ENCODE measurements around the gene ADGRB2. TPM values are rescaled to one million over a fixed set of nuclear protein-coding genes. Genes with fewer than 3 reads are reported as not detected.

ADGRB2 gene
- total RNA-seq, 1 experiment from 2014 or later: 10.9 TPM

GRCh38 chr1:31752952-31753475 is 11.1 kb downstream of the ADGRB2 start:
- no peaks in the 10 kb centered on the region for H3K9me3 ChIP-seq (ENCODE audit: control insufficient read depth, low read depth, low read length)
- H3K56ac ChIP-seq (ENCODE audit: insufficient read length, low read depth, low read length): no peak overlapping the region
- no peak overlapping the region for H4K8ac ChIP-seq (replicated peaks; ENCODE audit: insufficient read length, low read depth, low read length)
- H3K9ac ChIP-seq (ENCODE audit: extremely low read depth, insufficient read length, low read length): no peak overlapping the region
- no peaks in the 10 kb centered on the region for H3K23me2 ChIP-seq (ENCODE audit: insufficient read length, low read depth, low read length, poor library complexity, severe bottlenecking)
- H3K4me1 Mint-ChIP-seq: peaks cover 32 to 36% of the 10 kb centered on the region in 2 experiments
- no peak overlapping the region; a peak in 1 of 5 replicates for H3K4me3 Mint-ChIP-seq
- H3K27ac Mint-ChIP-seq: peak overlapping the region in 1 of 3 experiments; percentile 87; a peak in 3 of 7 replicates
- no CpG with 5 or more reads among the region's 12 CpGs for WGBS (ENCODE audit: extremely low coverage, insufficient read length, low lambda C conversion rate)
- H3K27me3 Mint-ChIP-seq (ENCODE audit: low read depth): 0 out of 2 replicates have a peak, but pooled peaks cover 2% of the 10 kb centered on the region
- H2AFZ ChIP-seq (ENCODE audit: low read length): no peak overlapping the region
- no peak overlapping the region for H3K4me2 ChIP-seq (ENCODE audit: insufficient read depth, insufficient read length, low read length)
- H3K14ac ChIP-seq (ENCODE audit: insufficient read depth, low read length): no peak overlapping the region
- H3K23ac ChIP-seq (ENCODE audit: insufficient read length, low read depth, low read length): no peak overlapping the region
- no peak overlapping the region for H3K27ac ChIP-seq (ENCODE audit: insufficient read length, low read depth, low read length)
- H2BK20ac ChIP-seq (ENCODE audit: low read depth, low read length, poor library complexity, severe bottlenecking): no peak overlapping the region
- H3K9me3 Mint-ChIP-seq: no peaks in the 10 kb centered on the region; a peak in 1 of 5 replicates
- H2BK12ac ChIP-seq (ENCODE audit: insufficient read length, low read depth, low read length): no peak overlapping the region
- no peaks in the 10 kb centered on the region for H3K36me3 Mint-ChIP-seq (ENCODE audit: insufficient read depth in 1 of 3, low read depth in 3 of 3)
- no peak overlapping the region for H4K91ac ChIP-seq (ENCODE audit: insufficient read length, low read depth, low read length)
- no peaks in the 10 kb centered on the region for H3K79me1 ChIP-seq (ENCODE audit: insufficient read depth, low read depth, low read length, poor library complexity, severe bottlenecking)
- H3K4me1 ChIP-seq (ENCODE audit: insufficient read depth, low read length): peaks cover 7% of the 10 kb centered on the region; the same call in 1 of the 2 replicates
- H3K79me2 ChIP-seq (ENCODE audit: insufficient read depth, low read length): no peaks in the 10 kb centered on the region
- no peaks in the 10 kb centered on the region for H4K20me1 ChIP-seq (ENCODE audit: control insufficient read depth, insufficient read depth, insufficient read length)
- no peak overlapping the region for H4K5ac ChIP-seq (ENCODE audit: insufficient read length, low read depth, low read length)
- TF ChIP-seq CTCF (conservative IDR thresholded peaks at IDR 0.05): no peak
- no peak for DNase-seq
- H2BK15ac ChIP-seq (ENCODE audit: low read depth, low read length): no peak overlapping the region
- H3T11ph ChIP-seq (ENCODE audit: low read length): no peak overlapping the region
- H2AK5ac ChIP-seq (ENCODE audit: insufficient read length, low read length): no peak overlapping the region
- H2BK120ac ChIP-seq (ENCODE audit: low read depth, low read length, poor library complexity, severe bottlenecking): no peak overlapping the region
- H3K27me3 ChIP-seq (ENCODE audit: insufficient read depth, low read length): no peaks in the 10 kb centered on the region
- no peak overlapping the region for H3K4ac ChIP-seq (ENCODE audit: low read depth, low read length)
- no peak overlapping the region for H2BK5ac ChIP-seq (ENCODE audit: insufficient read length, low read length)
- no peak overlapping the region for H3K18ac ChIP-seq (ENCODE audit: insufficient read length, low read depth, low read length)
